Measurements from ENCODE around the gene MPP2. TPM values are rescaled to one million over a fixed set of nuclear protein-coding genes. Genes with fewer than 3 reads are reported as not detected.

The MPP2 gene
- total RNA-seq, 1 experiment from 2014 or later: 5.6 TPM

DNA sequence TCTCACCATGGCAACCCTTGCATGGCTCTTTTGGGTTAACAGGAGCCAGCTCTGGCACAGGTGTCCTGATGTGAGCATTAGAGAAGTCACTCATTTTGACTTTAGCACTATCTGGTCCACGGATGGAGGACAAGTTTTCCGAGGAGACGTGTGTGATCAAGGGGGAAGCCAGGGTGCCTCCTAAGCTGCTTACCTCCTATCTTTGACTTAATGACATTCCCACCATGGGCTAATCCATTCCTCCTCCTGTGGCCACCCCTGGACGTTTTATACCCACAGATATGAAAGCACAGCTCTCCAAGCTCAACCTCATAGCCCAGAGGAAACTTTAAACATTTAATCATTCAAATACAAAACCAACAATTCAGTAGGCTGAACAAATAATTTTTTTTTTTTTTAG is 18.8 kb downstream of the MPP2 start:
- Mint-ChIP-seq H3K4me3 (ENCODE audit: unreplicated experiment) (no peak overlapping the region), H3K27me3 (ENCODE audit: insufficient read depth, unreplicated experiment) (peaks cover 2% of the 10 kb centered on the region), H3K27ac (ENCODE audit: unreplicated experiment) (no peak overlapping the region), H3K36me3 (ENCODE audit: insufficient read depth, unreplicated experiment) (no peaks in the 10 kb centered on the region), H3K4me1 (ENCODE audit: low read depth, unreplicated experiment) (no peaks in the 10 kb centered on the region), H3K9me3 (ENCODE audit: unreplicated experiment) (no peaks in the 10 kb centered on the region)
- no TSS peak for BruUV-seq (replicated peaks)
- intact Hi-C loops (cut with micrococcal nuclease; ENCODE audit: unreplicated experiment): no loop called here
- Histone ChIP-seq H3K36me3 (ENCODE audit: control insufficient read depth, insufficient read depth, low read length) (no peaks in the 10 kb centered on the region), H3K4me1 (0 out of 2 replicates have a peak, but pooled peaks cover 7% of the 10 kb centered on the region), H3K9me3 (no peaks in the 10 kb centered on the region), H3K27me3 (replicated peaks; ENCODE audit: control insufficient read depth, insufficient read depth, low read length) (no peaks in the 10 kb centered on the region), H3K4me3 (ENCODE audit: low read depth, low read length) (no peak overlapping the region)
- TF ChIP-seq, protein P1, sequence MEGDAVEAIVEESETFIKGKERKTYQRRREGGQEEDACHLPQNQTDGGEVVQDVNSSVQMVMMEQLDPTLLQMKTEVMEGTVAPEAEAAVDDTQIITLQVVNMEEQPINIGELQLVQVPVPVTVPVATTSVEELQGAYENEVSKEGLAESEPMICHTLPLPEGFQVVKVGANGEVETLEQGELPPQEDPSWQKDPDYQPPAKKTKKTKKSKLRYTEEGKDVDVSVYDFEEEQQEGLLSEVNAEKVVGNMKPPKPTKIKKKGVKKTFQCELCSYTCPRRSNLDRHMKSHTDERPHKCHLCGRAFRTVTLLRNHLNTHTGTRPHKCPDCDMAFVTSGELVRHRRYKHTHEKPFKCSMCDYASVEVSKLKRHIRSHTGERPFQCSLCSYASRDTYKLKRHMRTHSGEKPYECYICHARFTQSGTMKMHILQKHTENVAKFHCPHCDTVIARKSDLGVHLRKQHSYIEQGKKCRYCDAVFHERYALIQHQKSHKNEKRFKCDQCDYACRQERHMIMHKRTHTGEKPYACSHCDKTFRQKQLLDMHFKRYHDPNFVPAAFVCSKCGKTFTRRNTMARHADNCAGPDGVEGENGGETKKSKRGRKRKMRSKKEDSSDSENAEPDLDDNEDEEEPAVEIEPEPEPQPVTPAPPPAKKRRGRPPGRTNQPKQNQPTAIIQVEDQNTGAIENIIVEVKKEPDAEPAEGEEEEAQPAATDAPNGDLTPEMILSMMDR (IDR thresholded peaks at IDR 0.05; ENCODE audit: insufficient read depth in 1 of 2, low read depth in 1 of 2, low read length in 1 of 2, severe bottlenecking in 1 of 2, unreplicated experiment in 1 of 2): no peak
- CTCF ChIA-PET: interaction anchor here (0.7 kb wide), 1 partner anchor 50 kb away, joined by 3 read pairs; no protein-coding TSS in a partner anchor
- POLR2A ChIA-PET: no interaction called here
- DNase-seq: no peak

- CTCF ChIA-PET: interaction anchor here (0.8 kb wide), 1 partner anchor 25 kb away, joined by 5 read pairs; no protein-coding TSS in a partner anchor
- TF ChIP-seq, protein P1 (IDR thresholded peaks at IDR 0.05; ENCODE audit: insufficient read depth in 1 of 2, low read depth in 1 of 2, low read length in 1 of 2, severe bottlenecking in 1 of 2, unreplicated experiment in 1 of 2): no peak
- no TSS peak for BruUV-seq (replicated peaks)
- no peaks in the 10 kb centered on the region for H3K9me3 ChIP-seq
- Mint-ChIP-seq H3K27me3 (ENCODE audit: insufficient read depth, unreplicated experiment) (peaks cover 2% of the 10 kb centered on the region), H3K27ac (ENCODE audit: unreplicated experiment) (no peak overlapping the region), H3K9me3 (ENCODE audit: unreplicated experiment) (no peaks in the 10 kb centered on the region), H3K36me3 (ENCODE audit: insufficient read depth, unreplicated experiment) (no peaks in the 10 kb centered on the region), H3K4me3 (ENCODE audit: unreplicated experiment) (no peak overlapping the region), H3K4me1 (ENCODE audit: low read depth, unreplicated experiment) (peaks cover 8% of the 10 kb centered on the region)
- H3K4me1 ChIP-seq: peaks cover 17% of the 10 kb centered on the region
- POLR2A ChIA-PET: no interaction called here
- H3K4me3 ChIP-seq (ENCODE audit: low read depth, low read length): no peak overlapping the region
- DNase-seq: no peak
- H3K36me3 ChIP-seq (ENCODE audit: control insufficient read depth, insufficient read depth, low read length): no peaks in the 10 kb centered on the region; the same call in 1 of the 2 replicates
- H3K27me3 ChIP-seq (replicated peaks; ENCODE audit: control insufficient read depth, insufficient read depth, low read length): no peaks in the 10 kb centered on the region
- intact Hi-C loops (cut with micrococcal nuclease; ENCODE audit: unreplicated experiment): no loop called here
Measured at GRCh38 chr17:43882761-43883415, 24.4 kb downstream of the MPP2 start.

DNA sequence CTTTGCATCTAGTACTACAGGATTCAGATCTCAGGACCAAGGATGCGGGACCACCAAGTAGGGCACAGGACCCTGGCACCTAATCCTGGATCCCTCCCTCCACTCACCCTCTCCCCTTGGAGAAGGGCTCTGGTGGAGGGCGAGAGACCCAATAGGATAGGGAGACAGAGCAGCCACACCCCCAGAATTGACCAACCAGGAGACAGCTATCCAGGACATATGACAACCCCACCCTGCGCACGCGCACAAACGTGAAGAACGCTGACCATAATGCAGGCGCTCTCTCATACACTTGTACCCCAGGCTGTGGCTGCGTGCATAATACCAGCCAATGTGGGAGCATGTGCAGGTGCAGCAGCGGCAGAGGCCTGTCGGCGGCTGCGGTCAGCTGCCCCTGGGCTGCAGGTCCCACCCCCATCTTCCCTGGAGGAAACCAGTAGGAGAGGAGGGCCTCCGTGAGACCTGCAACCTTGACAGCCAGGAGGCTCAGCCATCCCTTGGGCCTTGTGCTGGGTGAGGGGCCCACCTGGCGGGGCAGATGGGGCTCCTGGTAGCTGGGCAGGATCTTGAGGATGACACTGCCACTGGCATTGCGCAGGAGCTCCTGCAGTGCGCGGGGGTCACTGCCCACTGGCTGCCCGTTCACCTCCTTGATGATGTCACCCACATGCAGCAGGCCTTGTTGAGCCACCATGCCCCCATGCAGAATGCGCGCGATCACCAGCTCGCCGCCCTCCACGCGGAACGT is 25.4 kb downstream of the MPP2 start:
- ChIA-PET CTCF (interaction anchor here (0.9 kb wide), 1 partner anchor 112 kb away, joined by 6 read pairs; no protein-coding TSS in a partner anchor), POLR2A (no interaction called here)
- Mint-ChIP-seq H3K4me3 (ENCODE audit: unreplicated experiment) (no peak overlapping the region), H3K4me1 (ENCODE audit: low read depth, unreplicated experiment) (peaks cover 8% of the 10 kb centered on the region), H3K36me3 (ENCODE audit: insufficient read depth, unreplicated experiment) (no peaks in the 10 kb centered on the region), H3K9me3 (ENCODE audit: unreplicated experiment) (no peaks in the 10 kb centered on the region), H3K27me3 (ENCODE audit: insufficient read depth, unreplicated experiment) (peaks cover 2% of the 10 kb centered on the region), H3K27ac (ENCODE audit: unreplicated experiment) (no peak overlapping the region)
- H3K27me3 ChIP-seq (replicated peaks; ENCODE audit: control insufficient read depth, insufficient read depth, low read length): no peaks in the 10 kb centered on the region
- H3K4me1 ChIP-seq: peaks cover 17% of the 10 kb centered on the region
- H3K4me3 ChIP-seq (ENCODE audit: low read depth, low read length): no peak overlapping the region
- H3K36me3 ChIP-seq (ENCODE audit: control insufficient read depth, insufficient read depth, low read length): no peaks in the 10 kb centered on the region; the same call in 1 of the 2 replicates
- DNase-seq: no peak
- no peaks in the 10 kb centered on the region for H3K9me3 ChIP-seq
- intact Hi-C loops (cut with micrococcal nuclease; ENCODE audit: unreplicated experiment): no loop called here
- TF ChIP-seq, protein P1 (IDR thresholded peaks at IDR 0.05; ENCODE audit: insufficient read depth in 1 of 2, low read depth in 1 of 2, low read length in 1 of 2, severe bottlenecking in 1 of 2, unreplicated experiment in 1 of 2): no peak
- BruUV-seq (replicated peaks): no TSS peak

Measured in Caco-2 (cell line).